DMS53 treated with DMSO at 0.1 percent for 48 hours (cell line): Measurements from ENCODE around the gene TCF7L2.
A peak's percentile ranks its signal among the peaks of the same experiment; 100 is the strongest.

Experiments used
- DNase-seq: peaks from one replicate; lab custom pipeline; 2025; ENCODE audit not compliant: unreplicated experiment; lab: John Stamatoyannopoulos, UW

Gene TCF7L2

DNA sequence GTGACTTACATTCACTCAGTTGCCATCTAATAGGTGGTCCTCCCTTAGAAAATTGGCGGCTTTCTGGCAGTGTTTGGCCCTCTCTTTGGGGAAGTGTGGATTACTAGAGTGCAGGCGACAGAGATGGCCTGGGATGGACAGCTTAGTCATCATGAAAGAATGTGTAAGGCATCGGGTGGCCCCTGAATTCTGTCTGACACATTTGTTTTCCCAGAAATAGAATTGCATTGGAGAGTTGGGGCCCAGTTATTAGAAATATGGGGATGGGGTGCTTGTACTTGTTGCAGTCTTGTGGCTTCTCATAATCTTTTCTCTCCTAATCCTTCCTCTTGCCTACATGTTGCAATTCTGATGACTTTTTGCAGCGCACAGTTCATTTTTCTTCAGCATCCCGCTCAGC, 13.8 kb downstream of the TCF7L2 start:
- DNase-seq: no peak

GRCh38 chr10:112964482-112964881, 14.4 kb downstream of the TCF7L2 start:
- DNase-seq: no peak

- DNase-seq: no peak
These were observed 16.3 kb downstream of the TCF7L2 start for GRCh38 chr10:112966194-112966855.

GRCh38 chr10:112967200-112967599, 17.2 kb downstream of the TCF7L2 start:
- DNase-seq: no peak

DNA sequence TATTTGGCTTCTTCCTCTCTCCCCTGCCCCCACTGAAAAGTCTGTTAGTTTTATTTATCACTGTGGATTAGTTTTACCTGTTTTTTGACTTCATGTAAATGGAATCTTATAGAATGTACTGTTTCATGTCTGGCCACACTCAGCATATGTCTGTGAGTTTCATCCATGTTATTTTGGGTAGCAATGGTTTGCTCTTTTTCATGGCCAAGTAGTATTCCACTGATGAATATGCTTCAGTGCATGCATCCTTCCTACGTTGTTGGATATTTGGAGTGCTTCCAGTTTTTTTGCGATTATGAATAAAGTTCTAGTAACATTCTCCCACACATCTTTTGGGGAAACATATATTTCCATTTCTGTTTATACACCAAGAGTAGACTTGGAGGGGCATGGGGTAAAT, 19.1 kb downstream of the TCF7L2 start:
- DNase-seq: no peak

DNA sequence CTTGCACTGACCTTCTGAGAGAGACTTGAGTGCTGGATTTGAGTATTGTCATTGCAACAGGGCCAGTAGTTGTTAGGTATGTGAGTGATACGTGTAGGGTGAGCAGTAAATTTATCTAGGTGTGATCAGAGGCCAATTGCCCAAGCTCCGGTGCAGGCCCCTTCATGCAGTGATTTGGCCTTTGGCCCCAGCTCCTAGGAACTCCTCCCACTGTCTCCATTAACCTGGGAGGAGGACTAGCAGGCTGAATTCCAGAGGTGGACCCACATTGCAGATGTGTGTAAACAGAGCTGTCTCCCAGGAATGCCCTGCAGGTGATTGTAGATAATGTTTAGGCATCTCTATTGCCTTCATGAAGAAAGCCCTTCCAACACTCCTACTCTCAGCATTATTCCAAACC, 19.5 kb downstream of the TCF7L2 start:
- no peak for DNase-seq

- DNase-seq: peak; percentile 24
These were observed 20.0 kb downstream of the TCF7L2 start for GRCh38 chr10:112970021-112970420.

- DNase-seq: no peak
These were observed 22.6 kb downstream of the TCF7L2 start for GRCh38 chr10:112972606-112973005.

GRCh38 chr10:112973046-112973445, 23.0 kb downstream of the TCF7L2 start:
- DNase-seq: no peak

- DNase-seq: no peak
These were observed 23.8 kb downstream of the TCF7L2 start for GRCh38 chr10:112973805-112974204.

DNA sequence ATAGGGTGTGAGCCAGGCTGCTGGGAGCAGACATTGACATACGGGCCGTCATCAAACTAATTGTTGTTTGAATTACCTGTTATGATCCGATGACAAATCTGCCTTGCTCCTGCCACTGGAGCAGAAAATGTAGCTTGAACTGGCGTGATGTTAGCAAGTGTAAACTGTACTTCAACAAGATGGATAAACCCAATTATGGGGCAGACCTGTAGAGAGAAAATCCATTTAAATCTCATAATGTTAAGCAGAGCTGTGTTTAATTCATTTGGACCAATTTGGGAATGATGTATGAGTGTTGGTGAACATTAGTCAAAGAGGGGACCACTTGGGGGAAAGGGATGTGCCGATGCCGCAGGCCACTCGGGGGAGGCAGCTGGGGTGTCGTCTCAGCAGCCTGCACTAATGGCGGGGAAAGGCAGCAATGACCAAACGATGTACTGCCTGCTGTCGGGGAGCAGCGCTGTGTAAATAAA, 27.4 kb downstream of the TCF7L2 start:
- DNase-seq: no peak

DNA sequence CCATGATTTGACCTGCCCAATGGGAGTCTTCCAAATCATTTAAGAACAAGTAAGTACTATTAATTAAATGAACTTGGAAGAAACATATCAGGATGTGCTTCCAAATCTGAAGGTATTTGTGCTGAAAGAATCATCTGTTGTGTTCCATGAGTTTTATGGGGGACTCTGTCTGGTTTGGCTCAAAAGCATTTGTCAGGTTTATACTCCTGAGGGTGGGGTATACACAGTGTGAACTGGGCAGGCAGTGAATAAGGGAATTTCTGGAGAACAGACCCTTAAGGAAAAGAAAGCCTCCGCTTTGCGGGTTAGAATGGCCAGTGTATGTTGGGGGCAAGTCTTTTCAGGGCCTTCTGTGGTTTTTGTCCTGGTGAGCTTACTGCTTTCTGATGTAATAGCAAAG, 29.9 kb downstream of the TCF7L2 start:
- DNase-seq: no peak

DNA sequence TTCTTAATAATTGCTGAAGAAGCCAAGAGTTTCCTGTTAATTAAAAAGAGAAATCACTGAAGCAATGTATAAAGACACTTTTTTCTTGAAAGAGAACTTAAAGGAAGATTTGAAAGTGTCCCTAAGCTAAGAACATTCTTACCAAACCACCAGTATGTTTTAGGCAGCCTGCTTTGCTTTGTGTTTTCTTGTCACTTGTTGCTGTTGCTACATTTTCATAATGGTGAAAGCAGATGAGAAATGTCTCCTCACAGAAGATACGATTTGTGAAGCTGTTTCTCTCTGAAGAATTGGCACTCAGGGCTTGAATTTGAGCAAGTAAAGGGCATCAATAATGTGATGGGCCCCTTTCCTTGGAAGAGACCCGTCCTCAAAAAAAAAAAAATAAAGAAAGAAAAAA, 30.9 kb downstream of the TCF7L2 start:
- DNase-seq: no peak

- DNase-seq: no peak
These were observed 31.5 kb downstream of the TCF7L2 start for GRCh38 chr10:112981553-112981952.

- DNase-seq: no peak
These were observed 33.5 kb downstream of the TCF7L2 start for GRCh38 chr10:112983444-112984056.

DNA sequence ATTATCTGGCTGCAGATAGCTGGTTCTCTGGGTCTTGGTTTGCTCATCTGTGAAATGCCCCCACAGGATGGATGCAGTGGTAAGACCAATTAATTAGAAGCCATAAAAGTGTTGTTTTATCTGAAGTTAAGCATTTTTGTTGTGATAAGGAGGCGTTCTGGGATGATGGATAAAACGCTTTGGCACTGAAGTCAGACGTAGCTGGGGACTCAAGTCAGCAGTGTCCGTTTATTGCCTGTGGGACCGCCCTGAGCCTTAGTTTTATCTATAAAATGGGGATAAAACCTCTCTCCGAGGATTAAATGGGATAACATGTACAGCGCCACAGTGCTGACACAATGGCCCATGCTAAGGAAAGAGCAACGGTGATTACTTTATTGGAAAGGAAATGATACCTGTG, 34.7 kb downstream of the TCF7L2 start:
- no peak for DNase-seq

DNA sequence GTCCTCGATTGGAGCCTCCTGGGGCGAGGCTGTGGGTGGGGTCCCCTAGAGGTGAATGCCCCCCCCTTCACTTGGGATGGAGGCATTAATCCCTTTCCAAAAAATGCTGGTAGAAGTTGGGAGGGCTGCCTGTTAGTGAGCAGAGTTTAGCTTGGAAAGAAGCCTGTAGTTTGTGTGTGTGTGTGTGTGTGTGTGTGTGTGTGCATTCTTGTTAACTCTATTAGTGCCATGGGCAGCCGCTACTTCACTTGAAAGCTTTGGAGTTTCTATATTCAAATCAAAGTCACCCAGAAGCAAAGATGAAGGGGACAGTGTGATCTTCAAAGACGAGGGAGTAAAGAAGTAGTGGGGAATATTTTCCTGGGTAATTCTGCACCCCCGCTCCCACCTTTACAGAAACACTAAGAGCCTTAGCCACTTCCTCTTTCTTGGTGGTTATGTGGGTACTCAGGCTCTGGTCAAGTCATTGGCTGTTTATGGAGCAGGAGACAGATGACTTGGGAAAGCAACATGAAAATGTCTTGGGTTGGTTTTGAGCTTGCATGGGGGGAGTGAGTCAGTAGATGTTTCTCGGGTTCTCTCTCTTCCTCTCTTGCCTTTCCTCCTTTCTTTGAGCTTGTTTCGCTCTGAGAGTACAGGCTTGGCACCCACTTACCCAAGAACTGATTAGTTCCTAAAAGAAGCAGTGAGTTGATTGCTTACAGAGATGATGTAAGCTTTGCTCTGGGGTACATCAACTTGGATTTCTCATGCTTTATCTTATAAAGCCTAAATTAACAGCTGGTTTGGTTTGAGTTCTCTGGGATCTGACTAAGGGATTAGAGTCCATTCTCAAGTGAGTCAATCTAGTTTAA, 35.9 kb downstream of the TCF7L2 start:
- no peak for DNase-seq

- no peak for DNase-seq
These were observed 36.6 kb downstream of the TCF7L2 start for GRCh38 chr10:112986544-112987190.

- DNase-seq: no peak
These were observed 38.9 kb downstream of the TCF7L2 start for GRCh38 chr10:112988839-112989406.

DNA sequence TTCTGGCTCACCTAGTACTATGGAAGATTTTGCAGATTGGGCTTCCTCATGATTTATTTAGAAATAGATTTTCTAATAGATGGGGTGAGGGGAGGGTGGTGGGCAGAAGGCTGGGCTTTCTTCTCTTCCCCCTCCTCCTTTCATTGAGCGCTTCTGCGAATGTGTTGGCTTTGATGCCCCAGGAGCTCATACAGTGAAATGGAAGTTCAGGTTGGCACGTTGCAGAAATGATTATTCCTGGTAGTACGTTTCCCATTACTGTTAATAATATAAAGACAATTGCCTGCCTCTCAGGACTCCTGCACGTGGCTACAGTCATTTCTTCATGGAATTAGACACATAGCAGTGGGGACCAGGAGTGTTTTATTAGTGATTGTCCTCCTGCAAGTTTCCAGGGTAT, 39.8 kb downstream of the TCF7L2 start:
- no peak for DNase-seq

DNA sequence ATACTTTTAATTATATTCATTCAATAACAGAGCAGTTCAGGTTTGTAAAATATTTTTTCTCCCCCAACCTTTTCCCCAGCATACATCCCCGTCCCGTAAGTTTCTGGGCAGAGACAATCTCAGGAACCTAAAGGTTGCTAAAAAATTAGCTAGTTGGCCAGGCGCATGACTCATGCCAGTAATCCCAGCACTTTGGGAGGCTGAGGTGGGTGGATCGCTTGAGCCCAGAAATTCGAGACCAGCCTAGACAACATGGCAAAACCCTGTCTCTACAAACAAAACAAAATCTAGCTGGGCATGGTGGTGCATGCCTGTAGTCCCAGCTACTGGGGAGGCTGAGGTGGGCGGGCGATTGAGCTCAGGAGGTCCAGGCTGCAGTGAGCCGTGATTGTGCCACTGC, 40.2 kb downstream of the TCF7L2 start:
- no peak for DNase-seq
